DMS153 treated with DMSO at 0.1 percent for 48 hours (cell line): ENCODE measurements around the gene PPARGC1A.

Experiments used
- DNase-seq: peaks from one replicate; lab custom pipeline; 2025; ENCODE audit not compliant: unreplicated experiment; lab: John Stamatoyannopoulos, UW

PPARGC1A gene

GRCh38 chr4:23909671-23910070 is 19.8 kb upstream of the PPARGC1A start:
- DNase-seq: no peak

GRCh38 chr4:23906839-23907238 is 17.0 kb upstream of the PPARGC1A start:
- DNase-seq: no peak

- DNase-seq: no peak
These were observed 14.8 kb upstream of the PPARGC1A start for GRCh38 chr4:23904639-23905071.

- peak; percentile 63 for DNase-seq
These were observed 14.1 kb upstream of the PPARGC1A start for GRCh38 chr4:23903859-23904438.

GRCh38 chr4:23902222-23902804 is 12.5 kb upstream of the PPARGC1A start:
- DNase-seq: no peak

- no peak for DNase-seq
These were observed 10.8 kb upstream of the PPARGC1A start for GRCh38 chr4:23900636-23901035.

- DNase-seq: no peak
These were observed 9.7 kb upstream of the PPARGC1A start for GRCh38 chr4:23899565-23899964.

GRCh38 chr4:23897564-23898109 is 7.8 kb upstream of the PPARGC1A start:
- DNase-seq: no peak

GRCh38 chr4:23894021-23894420 is 4.2 kb upstream of the PPARGC1A start:
- no peak for DNase-seq

GRCh38 chr4:23891064-23891421 is 1.2 kb upstream of the PPARGC1A start:
- no peak for DNase-seq

- DNase-seq: no peak
These were observed 669 bp upstream of the PPARGC1A start for GRCh38 chr4:23890369-23891063.

GRCh38 chr4:23889391-23889790 is 456 bp downstream of the PPARGC1A start:
- DNase-seq: no peak

- no peak for DNase-seq
These were observed 1.2 kb downstream of the PPARGC1A start for GRCh38 chr4:23888421-23889319.

- DNase-seq: no peak
These were observed 1.9 kb downstream of the PPARGC1A start for GRCh38 chr4:23887989-23888388.

- DNase-seq: no peak
These were observed 2.7 kb downstream of the PPARGC1A start for GRCh38 chr4:23887173-23887572.

- no peak for DNase-seq
These were observed 3.8 kb downstream of the PPARGC1A start for GRCh38 chr4:23885943-23886590.

GRCh38 chr4:23884741-23885140 is 5.1 kb downstream of the PPARGC1A start:
- no peak for DNase-seq

GRCh38 chr4:23884261-23884660 is 5.6 kb downstream of the PPARGC1A start:
- DNase-seq: no peak

GRCh38 chr4:23882976-23883531 is 6.8 kb downstream of the PPARGC1A start:
- DNase-seq: no peak

- no peak for DNase-seq
These were observed 8.0 kb downstream of the PPARGC1A start for GRCh38 chr4:23881674-23882337.
